GM13976 (cell line): ENCODE results near the gene TECR.

ENCODE experiments used
- DNase-seq: peaks from one replicate; pipeline ENCODE4 v3.0.0; 2012; ENCODE audit warnings: low spot score
- in situ Hi-C: fragments of 300-500 bp; cut with MboI; formaldehyde crosslinking; loops from one replicate; pipeline ENCODE4 v1.12.0; 2022; ENCODE audit warnings: low sequenced_read_pairs, mixed read lengths, inconsistent platforms; ENCODE audit not compliant: unreplicated experiment
- TF ChIP-seq, protein P1 (sequence below): IDR thresholded peaks from 2 replicates; pipeline ENCODE4 v1.5.1; 2012; ENCODE audit warnings: borderline replicate concordance, mild to moderate bottlenecking; ENCODE audit not compliant: insufficient read depth; ENCODE audit errors: extremely low read depth, missing control alignments, control extremely low read depth

Gene TECR

DNA sequence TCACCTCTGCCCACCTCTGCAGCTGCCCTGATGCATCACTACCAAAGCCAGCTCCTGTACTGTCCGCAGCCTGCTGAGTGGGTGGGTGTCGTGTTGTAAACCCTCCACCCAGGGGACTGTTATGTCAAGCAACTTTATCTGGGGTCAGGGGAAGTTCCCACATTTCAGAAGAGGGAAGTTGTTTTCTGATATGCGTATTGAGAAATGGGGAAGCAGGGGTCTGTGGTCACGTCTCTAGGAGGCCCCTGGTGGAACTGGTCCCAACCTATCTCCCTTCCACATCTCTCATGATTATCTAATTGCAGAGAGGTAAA lies 84.7 kb downstream of the TECR start:
- in situ Hi-C loops, result no loop called here
- TF ChIP-seq, protein P1, sequence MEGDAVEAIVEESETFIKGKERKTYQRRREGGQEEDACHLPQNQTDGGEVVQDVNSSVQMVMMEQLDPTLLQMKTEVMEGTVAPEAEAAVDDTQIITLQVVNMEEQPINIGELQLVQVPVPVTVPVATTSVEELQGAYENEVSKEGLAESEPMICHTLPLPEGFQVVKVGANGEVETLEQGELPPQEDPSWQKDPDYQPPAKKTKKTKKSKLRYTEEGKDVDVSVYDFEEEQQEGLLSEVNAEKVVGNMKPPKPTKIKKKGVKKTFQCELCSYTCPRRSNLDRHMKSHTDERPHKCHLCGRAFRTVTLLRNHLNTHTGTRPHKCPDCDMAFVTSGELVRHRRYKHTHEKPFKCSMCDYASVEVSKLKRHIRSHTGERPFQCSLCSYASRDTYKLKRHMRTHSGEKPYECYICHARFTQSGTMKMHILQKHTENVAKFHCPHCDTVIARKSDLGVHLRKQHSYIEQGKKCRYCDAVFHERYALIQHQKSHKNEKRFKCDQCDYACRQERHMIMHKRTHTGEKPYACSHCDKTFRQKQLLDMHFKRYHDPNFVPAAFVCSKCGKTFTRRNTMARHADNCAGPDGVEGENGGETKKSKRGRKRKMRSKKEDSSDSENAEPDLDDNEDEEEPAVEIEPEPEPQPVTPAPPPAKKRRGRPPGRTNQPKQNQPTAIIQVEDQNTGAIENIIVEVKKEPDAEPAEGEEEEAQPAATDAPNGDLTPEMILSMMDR, result no peak
- peak; percentile 67 for DNase-seq
